Measurements from ENCODE around the gene GON4L.
"Not testable (repeated sequence)": the region's sequence is repeated elsewhere in the genome, so short reads cannot be mapped to it uniquely, and the experiment has no call there.

The GON4L gene, protein sequence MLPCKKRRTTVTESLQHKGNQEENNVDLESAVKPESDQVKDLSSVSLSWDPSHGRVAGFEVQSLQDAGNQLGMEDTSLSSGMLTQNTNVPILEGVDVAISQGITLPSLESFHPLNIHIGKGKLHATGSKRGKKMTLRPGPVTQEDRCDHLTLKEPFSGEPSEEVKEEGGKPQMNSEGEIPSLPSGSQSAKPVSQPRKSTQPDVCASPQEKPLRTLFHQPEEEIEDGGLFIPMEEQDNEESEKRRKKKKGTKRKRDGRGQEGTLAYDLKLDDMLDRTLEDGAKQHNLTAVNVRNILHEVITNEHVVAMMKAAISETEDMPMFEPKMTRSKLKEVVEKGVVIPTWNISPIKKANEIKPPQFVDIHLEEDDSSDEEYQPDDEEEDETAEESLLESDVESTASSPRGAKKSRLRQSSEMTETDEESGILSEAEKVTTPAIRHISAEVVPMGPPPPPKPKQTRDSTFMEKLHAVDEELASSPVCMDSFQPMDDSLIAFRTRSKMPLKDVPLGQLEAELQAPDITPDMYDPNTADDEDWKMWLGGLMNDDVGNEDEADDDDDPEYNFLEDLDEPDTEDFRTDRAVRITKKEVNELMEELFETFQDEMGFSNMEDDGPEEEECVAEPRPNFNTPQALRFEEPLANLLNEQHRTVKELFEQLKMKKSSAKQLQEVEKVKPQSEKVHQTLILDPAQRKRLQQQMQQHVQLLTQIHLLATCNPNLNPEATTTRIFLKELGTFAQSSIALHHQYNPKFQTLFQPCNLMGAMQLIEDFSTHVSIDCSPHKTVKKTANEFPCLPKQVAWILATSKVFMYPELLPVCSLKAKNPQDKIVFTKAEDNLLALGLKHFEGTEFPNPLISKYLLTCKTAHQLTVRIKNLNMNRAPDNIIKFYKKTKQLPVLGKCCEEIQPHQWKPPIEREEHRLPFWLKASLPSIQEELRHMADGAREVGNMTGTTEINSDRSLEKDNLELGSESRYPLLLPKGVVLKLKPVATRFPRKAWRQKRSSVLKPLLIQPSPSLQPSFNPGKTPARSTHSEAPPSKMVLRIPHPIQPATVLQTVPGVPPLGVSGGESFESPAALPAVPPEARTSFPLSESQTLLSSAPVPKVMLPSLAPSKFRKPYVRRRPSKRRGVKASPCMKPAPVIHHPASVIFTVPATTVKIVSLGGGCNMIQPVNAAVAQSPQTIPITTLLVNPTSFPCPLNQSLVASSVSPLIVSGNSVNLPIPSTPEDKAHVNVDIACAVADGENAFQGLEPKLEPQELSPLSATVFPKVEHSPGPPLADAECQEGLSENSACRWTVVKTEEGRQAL (N-terminal part only)

DNA sequence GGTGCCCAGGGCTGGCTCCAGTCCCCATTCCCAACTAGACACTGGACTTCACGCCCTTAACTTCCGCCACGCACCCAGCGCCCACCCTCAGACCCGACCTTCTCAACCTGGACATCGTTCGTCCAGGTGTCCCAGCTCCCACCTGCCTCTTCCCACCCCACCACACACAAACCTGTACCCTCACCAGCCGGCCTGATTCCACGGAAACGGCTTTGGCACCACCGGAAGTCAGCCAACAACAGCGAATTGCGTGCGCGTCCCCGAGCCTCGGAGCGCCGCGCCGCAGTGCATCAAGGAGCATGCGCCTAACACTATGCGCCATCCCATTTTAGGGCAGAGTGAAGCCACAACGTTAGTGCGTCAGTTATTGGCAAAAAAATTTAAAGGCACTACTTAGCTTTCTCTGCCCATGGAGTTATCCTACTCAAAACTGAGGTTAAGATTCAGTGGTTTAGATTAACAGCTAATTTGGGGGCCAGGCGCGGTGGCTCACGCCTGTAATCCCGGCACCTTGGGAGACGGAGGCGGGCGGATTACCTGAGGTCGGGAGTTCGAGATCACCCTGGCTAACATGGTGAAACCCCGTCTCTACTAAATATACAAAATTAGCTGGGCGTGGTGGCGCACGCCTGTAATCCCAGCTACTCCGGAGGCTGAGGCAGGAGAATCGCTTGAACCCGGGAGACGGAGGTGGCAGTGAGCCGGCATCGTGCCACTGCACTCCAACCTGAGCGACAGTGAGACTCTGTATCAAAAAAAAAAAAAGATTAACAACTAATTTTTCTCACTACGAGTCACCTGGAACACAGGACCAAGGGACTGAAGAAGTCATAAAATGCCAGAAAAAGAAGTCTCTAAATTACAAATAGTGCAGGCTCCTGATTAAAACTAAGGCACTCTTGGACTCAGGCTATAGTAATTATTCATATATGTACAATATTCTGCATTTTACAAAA is at the start of gene GON4L:
TSS of gene GON4L (minus strand) at position 240 of the 956 bp plus-strand sequence. CDS start 3,434 bp downstream, outside the sequence.
- DNase-seq (ENCODE audit: low read depth): peak; percentile 83

DNA sequence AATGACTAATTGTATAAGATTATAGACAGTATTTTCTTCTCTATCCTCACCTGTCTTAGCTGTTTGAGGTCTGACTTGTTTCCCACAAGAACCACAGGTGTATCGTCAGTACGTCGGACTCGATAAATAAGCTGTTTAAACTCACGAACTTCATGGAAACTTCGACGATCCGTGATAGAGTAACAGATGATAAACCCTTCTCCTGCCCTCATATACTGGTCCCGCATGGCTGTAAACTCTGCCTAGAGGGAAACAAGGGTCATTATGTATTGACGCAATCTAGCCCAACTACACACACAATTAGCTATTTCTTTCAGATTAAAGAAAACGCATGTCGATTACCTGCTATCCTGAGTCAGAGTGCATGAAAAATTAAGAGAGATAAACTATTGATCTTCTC is 47.2 kb upstream of the GON4L start:
- DNase-seq (ENCODE audit: low read depth): no peak

DNA sequence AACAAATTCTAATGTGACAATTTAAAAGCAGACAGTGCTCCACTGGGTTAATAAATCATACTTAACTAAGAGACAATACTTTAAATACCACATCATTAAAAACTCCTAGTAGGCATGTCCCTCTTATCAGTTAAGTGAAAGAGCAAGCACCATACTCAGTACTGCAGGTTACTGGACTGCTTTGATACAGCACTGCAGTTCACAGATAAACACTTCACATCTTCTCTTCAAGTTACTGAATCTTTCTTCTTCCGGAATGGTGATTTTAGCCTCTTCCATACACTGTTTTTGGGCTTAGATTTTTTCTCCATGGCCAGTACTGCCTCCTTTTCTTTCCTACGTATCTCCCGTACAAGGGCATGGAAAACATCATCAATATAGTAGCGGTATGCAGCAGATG is 43.1 kb upstream of the GON4L start:
- no peak for DNase-seq (ENCODE audit: low read depth)

DNA sequence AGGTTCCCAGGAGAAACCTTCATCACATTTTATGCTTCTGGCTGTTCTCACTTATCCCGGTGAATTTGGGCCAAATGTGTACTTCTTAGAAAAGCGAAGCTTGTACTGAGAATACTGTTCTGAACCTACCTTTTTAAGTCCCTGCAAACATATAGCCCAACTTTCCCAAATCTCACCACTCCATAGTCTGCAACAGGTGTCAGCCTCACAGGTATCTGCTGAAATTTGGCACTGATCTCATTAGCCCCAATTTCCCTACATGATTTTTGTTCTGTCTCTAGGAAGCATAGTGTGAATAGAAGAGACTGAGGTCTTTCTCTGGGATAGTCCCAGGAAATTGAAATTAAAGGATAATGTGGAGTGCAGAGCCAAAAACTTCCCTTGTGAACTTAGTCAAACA is 42.7 kb upstream of the GON4L start:
- DNase-seq (ENCODE audit: low read depth): no peak

DNA sequence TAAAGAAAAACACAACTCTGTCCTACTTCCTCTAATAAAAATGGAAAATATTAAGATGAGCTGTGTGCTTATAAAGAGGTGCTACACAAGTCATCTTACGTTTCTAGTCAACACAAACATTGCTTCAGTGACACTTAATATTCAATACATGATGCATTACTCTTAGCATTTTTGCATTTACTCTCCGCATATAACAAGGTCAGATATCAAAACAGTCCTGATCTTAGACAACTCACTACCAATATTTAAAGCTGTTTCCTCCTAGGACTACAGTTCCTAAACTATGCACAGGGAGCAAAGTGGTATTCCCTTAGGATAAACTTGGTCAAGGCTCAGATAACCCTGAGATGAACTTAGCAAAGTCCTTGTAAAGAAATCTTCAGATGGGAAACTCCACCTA is 41.9 kb upstream of the GON4L start:
- no peak for DNase-seq (ENCODE audit: low read depth)

DNA sequence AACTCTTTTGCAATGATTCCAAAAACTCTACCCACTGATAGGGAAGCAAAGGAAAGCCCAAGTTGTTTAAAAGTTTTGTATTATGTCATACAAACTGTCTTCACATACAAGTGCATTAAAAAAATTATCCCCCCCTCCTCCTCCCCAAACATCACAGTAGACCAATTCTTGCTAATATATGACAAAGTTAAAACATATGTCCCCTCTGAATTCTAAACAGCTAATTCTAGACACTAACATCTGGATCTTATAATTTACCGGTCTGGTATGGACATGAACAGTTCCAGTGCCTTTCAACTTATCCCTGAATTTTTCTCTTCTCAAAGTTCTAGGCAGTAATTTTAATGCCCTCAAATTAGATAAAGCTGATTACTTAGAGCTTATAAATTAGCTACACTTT is 40.7 kb upstream of the GON4L start:
- no peak for DNase-seq (ENCODE audit: low read depth)

DNA sequence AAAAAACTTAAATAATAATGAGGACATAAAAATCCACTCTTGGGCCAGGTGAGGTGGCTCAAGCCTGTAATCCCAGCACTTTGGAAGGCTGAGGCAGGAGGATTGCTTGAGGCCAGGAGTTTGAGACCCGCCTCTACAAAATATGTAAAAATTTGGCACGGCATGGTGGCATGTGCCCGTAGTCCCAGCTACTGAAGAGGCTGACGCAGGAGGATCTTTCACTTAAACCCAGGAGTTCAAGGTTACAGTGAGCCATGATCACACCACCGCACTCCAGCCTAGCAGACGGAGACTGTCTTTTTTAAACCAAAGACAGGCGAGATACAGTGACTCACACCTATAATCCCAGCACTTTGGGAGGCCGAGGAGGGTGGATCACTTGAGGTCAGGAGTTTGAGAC is 39.5 kb upstream of the GON4L start:
- not testable (repeated sequence) for DNase-seq (ENCODE audit: low read depth)

DNA sequence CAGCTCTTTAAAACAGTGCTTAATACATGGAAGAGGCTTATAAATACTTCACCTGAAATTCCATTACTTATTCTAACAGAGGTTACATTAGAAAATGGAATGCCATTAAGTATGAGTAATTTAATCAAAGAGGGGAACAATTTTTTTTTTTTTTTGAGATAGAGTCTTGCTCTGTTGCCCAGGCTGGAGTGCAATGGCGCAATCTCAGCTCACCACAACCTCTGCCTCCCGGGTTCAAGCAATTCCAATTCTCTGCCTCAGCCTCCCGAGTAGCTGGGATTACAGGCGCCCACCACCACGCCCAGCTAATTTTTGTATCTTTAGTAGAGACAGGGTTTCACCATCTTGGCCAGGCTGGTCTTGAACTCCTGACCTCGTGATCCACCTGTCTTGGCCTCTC is 38.6 kb upstream of the GON4L start:
- DNase-seq (ENCODE audit: low read depth): not testable (repeated sequence)

DNA sequence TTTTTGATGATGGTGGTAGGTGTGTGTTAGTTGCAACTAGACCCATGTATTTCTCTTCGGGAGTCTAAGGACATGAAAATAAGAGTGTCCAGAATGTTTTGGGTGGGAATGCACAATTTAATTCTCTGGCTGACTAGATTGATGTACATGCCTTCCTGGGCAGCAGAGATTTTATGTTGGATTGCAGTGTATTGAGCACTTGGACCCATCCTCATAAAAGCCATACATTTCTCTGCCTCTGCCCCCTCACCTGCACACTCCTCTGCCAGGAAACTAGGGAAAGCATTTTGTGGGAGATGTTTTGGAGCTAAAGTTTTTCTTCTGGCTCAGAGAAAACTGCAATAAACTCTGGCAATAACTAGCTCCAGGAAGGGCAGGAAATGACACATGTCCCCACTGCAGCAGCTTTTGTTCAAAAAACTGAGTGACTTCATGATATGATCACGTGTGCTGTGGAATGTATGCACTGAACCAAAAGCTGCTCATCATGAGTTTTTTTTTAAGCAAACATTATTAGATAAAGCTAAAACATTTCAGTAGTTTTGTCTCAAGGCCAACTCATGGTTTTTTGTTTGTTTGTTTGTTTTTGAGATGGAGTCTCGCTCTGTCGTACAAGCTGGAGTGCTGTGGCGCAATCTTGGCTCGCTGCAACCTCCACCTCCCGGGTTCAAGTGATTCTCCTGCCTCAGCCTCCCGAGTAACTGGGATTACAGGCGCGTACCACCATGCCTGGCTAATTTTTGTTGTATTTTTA is 36.6 kb upstream of the GON4L start:
- DNase-seq (ENCODE audit: low read depth): no peak

DNA sequence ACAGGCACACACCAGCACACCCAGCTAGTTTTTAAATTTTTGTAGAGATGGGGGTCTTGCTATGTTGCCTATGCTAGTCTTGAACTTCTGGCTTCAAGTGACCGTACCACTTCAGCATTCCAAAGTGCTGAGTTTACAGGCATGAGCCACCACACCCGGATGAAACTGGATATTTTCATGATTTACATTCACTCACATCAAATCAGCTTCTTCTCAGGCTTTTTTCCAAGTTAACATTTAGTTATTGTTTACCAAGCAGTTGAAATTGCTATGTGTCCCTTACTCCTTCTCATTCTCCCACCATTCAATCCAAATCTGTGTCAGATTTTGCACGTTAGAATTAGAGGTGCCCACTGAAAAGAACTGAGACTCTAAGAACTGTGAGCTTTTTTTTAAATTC is 35.8 kb upstream of the GON4L start:
- no peak for DNase-seq (ENCODE audit: low read depth)

DNA sequence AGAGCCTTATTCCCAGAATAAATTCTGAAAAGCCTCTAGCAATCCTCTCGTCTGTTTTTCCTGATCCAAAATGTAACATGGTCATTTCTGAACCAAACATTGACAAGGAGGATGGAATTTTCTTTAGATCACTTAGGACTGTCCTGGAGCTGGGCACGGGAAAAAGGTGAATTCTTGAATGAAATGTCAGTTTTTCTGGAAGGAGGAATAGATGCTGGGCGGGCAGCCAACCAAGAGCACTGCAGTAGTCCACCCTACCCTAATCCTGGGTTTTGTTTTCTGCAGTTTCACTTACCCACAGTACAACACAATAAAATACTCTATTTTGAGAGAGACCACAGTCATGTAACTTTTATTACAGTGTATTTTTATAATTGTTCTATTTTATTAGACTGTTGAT is 33.2 kb upstream of the GON4L start:
- DNase-seq (ENCODE audit: low read depth): no peak

DNA sequence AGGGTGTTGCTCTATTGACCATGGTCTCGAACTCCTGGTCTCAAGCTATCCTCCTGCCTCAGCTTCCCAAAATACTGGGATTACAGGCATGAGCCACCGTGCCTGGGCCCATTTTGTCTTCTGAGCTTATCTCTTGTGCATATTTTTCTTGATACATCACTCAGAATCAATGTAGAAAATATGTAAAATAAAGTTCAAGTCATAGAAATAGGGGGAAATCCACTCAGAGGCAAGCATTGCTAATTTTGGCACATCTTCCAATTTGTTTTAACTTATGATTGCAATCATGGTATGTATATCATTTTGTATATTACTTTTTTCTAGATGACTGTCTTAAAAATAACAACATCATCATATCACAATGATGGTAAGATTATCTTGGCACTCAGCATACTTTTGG is 32.6 kb upstream of the GON4L start:
- DNase-seq (ENCODE audit: low read depth): no peak

DNA sequence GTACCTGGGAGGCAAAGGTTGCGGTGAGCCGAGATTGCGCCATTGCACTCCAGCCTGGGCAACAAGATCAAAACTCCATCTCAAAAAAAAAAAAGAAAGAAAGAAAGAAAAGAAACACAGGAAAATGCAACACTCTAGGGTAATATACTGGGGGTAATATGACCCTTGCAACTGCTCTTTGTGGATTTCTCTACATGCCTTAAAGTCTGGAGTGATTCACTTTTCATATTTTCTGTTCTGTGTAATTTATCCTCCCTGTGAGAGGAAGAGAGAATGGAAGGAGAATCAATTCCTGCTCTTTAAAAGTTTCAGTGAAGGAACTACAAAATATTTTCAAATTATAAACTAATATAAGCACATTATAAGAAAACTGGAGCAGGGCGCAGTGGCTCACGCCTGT is 31.5 kb upstream of the GON4L start:
- no peak for DNase-seq (ENCODE audit: low read depth)

DNA sequence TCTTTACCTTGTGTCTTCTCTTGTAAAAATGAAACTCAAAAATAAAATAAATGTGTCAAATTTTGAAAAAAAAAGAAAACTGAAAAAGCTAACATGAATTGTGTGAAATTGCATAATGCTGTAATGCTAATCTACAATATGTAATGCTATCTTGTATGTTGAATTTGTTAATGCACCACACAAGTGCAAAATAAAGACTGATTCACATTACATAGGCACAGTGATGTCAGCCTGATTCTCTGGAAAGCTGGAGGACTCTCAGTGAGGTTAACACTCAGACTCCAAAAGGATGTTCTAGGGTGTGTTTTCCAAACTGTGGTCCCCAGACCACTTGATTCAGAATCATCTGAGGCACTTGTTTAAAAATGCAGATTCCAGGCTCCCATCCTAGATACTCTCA is 28.0 kb upstream of the GON4L start:
- DNase-seq (ENCODE audit: low read depth): no peak

DNA sequence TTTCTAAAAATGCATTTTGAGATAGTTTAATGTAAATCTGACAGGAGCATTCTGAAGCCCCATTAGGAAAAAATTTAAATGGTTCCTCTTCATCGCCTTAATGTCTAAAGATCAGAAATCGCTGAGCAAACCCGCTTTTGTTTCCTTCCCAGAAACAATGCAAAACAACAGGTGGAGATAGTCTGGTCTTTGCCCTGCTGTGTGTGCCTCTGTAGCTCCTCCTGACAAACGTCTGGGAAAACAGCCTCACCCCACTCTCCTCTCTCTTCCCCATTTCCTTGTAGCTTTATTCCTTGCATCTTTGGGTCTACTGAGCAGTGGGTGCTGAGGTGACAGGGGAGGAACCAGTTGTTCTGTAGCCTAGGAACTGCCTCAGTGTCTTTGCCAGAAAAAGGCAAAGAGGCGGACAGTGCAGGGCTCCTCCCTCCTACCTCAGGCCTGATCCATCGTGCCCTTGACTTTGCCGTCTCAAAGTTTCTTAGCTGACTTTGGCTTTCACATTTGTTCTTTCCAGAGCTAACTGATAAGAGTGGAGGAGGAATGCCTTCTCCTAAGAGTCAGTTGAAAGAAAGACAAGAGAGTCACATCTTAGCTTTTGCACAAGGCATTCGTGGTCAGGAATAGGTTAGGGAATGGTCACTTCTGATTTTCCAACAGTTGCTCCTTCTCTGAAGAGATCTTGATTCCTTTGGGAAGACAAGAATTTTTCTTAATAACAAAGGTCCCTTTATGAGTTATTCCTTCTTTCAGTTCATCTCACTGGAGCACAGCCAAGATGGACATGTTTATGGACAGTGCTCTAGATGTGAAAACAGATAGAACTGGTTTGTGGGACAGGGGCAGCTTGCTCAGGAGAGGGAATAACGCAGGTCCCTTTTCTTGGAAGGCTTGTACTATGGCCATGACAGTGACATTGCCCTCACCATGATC is 27.3 kb upstream of the GON4L start:
- no peak for DNase-seq (ENCODE audit: low read depth)

DNA sequence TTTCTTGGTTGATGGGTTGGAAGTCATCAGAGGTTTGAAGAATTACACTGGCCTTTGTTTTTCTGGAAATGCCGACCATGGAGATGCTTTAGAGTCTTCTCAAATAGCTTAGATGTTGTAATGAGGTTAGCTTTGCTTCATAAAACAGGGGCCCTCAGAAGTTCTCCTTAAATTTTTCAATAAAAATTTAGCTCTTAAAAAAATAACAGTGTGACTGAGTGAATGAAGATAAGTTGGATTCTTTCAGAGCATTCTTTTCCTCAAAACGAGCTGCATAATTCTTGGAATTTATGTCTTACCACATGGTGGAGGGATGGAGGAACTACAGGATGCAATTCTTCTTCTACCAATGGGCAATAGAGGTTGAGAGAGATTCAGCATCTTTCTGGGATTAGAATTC is 25.8 kb upstream of the GON4L start:
- no peak for DNase-seq (ENCODE audit: low read depth)

DNA sequence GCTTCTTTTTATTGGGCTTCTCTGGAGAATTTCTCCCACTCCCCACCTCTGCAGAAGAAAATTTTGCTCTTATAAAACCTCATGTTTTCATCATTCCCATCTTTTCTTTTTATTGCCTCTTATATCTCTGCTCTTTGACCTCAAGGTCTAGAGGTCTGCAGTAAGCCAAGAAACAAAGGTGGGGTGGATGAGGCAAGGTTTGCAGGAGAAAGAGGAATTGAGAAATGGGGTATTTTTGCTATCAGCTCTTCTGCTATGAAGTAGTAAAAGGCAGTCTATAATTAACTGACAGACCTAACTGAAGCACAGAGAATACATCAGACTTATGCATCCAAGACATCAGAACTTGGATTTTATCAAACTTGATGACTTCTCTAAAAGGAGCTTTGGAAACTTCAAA is 25.2 kb upstream of the GON4L start:
- DNase-seq (ENCODE audit: low read depth): no peak

DNA sequence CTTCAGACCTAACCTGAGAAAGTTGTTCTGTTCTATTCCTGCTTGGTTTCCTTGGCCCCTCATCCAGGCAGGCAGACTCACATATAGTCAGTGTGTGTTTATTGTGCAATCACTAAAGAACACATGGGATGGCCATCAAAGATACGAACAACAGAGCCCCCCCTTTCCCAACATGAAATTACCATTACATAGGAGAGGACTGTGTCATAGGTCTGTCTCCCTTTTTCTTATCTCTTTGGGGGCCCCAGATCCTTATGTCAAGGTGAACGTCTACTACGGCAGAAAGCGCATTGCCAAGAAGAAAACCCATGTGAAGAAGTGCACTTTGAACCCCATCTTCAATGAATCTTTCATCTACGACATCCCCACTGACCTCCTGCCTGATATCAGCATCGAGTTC is 23.9 kb upstream of the GON4L start:
- DNase-seq (ENCODE audit: low read depth): no peak

DNA sequence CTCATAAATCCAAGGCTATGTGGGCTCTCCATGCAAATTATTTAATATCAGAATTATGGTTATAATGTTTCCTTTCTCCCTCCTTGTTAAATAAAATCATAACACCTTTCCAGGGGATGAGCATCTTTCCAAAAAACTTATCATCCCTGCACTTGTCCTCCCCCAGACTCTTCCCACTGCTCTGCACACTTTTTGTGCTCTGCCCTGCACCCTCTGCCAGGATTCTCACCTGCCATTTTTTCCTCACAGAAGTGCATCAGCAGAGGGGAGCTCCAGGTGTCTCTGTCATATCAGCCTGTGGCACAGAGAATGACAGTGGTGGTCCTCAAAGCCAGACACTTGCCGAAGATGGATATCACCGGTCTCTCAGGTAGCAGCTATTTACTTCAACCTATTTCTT is 23.2 kb upstream of the GON4L start:
- DNase-seq (ENCODE audit: low read depth): no peak

All from activated T-cell treated with anti-CD3 and anti-CD28 coated beads for 1 hour (primary cell).